ENCODE results near the gene ZNF436. TPM values are rescaled to one million over a fixed set of nuclear protein-coding genes. Genes with fewer than 3 reads are reported as not detected.
A peak's percentile ranks its signal among the peaks of the same experiment; 100 is the strongest.

The ZNF436 gene
- total and polyA plus RNA-seq, 2 of the 8 experiments (the other 6 are each of a cell fraction or from before 2014, with no cell fraction given): 0.65 to 1.8 TPM

DNA sequence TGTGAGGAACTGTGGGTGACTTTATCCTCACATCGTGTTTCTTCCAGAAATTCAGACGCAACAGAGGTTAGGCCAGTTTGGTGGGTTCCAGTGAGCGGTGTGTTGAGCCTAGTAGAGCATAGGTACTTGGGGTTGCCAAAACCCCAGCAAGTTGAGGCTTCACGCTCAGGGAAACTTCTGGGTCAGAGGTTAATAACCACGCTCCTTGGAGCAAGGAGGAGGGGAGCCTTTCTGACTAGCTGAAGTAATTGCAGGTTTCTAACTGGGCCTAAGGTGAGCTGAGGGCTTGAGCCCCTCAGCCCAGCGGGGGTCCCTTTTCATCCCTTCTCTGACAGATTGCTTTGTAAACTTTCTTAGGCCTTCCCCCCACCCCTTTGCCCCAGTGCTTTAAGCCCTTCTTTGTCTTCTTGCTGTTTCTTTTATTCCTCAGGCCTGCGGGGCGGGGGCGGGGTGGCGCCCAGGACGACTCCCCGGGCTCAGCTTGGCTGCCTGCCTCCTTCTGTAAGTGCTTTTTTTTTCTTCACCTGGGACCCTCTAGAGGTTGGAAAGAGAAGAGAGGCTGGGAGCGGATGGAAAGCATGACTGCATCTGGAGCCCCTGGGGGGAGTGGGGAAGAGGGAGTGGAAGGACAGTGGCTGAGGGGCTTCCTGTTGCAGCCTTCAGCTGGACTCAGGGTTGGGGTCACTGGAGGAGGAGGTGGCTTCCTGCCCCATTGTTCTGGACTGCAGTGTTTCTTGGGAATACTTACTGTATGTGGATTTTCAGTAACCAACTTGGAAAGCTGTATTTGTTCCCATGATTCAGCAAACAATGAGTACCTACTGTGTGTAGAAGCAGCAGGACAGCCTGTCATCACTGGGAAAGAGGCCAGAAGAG is 1.3 kb upstream of the ZNF436 start (continued):
- TF ChIP-seq, protein P1, sequence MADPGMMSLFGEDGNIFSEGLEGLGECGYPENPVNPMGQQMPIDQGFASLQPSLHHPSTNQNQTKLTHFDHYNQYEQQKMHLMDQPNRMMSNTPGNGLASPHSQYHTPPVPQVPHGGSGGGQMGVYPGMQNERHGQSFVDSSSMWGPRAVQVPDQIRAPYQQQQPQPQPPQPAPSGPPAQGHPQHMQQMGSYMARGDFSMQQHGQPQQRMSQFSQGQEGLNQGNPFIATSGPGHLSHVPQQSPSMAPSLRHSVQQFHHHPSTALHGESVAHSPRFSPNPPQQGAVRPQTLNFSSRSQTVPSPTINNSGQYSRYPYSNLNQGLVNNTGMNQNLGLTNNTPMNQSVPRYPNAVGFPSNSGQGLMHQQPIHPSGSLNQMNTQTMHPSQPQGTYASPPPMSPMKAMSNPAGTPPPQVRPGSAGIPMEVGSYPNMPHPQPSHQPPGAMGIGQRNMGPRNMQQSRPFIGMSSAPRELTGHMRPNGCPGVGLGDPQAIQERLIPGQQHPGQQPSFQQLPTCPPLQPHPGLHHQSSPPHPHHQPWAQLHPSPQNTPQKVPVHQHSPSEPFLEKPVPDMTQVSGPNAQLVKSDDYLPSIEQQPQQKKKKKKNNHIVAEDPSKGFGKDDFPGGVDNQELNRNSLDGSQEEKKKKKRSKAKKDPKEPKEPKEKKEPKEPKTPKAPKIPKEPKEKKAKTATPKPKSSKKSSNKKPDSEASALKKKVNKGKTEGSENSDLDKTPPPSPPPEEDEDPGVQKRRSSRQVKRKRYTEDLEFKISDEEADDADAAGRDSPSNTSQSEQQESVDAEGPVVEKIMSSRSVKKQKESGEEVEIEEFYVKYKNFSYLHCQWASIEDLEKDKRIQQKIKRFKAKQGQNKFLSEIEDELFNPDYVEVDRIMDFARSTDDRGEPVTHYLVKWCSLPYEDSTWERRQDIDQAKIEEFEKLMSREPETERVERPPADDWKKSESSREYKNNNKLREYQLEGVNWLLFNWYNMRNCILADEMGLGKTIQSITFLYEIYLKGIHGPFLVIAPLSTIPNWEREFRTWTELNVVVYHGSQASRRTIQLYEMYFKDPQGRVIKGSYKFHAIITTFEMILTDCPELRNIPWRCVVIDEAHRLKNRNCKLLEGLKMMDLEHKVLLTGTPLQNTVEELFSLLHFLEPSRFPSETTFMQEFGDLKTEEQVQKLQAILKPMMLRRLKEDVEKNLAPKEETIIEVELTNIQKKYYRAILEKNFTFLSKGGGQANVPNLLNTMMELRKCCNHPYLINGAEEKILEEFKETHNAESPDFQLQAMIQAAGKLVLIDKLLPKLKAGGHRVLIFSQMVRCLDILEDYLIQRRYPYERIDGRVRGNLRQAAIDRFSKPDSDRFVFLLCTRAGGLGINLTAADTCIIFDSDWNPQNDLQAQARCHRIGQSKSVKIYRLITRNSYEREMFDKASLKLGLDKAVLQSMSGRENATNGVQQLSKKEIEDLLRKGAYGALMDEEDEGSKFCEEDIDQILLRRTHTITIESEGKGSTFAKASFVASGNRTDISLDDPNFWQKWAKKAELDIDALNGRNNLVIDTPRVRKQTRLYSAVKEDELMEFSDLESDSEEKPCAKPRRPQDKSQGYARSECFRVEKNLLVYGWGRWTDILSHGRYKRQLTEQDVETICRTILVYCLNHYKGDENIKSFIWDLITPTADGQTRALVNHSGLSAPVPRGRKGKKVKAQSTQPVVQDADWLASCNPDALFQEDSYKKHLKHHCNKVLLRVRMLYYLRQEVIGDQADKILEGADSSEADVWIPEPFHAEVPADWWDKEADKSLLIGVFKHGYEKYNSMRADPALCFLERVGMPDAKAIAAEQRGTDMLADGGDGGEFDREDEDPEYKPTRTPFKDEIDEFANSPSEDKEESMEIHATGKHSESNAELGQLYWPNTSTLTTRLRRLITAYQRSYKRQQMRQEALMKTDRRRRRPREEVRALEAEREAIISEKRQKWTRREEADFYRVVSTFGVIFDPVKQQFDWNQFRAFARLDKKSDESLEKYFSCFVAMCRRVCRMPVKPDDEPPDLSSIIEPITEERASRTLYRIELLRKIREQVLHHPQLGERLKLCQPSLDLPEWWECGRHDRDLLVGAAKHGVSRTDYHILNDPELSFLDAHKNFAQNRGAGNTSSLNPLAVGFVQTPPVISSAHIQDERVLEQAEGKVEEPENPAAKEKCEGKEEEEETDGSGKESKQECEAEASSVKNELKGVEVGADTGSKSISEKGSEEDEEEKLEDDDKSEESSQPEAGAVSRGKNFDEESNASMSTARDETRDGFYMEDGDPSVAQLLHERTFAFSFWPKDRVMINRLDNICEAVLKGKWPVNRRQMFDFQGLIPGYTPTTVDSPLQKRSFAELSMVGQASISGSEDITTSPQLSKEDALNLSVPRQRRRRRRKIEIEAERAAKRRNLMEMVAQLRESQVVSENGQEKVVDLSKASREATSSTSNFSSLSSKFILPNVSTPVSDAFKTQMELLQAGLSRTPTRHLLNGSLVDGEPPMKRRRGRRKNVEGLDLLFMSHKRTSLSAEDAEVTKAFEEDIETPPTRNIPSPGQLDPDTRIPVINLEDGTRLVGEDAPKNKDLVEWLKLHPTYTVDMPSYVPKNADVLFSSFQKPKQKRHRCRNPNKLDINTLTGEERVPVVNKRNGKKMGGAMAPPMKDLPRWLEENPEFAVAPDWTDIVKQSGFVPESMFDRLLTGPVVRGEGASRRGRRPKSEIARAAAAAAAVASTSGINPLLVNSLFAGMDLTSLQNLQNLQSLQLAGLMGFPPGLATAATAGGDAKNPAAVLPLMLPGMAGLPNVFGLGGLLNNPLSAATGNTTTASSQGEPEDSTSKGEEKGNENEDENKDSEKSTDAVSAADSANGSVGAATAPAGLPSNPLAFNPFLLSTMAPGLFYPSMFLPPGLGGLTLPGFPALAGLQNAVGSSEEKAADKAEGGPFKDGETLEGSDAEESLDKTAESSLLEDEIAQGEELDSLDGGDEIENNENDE (IDR thresholded peaks at IDR 0.05; ENCODE audit: insufficient replicate concordance, low read length): peak; percentile 49
- no peak for TF ChIP-seq SIRT6 (IDR thresholded peaks at IDR 0.05; ENCODE audit: low read length)
- peak; percentile 55 for TF ChIP-seq RNF2 (IDR thresholded peaks at IDR 0.05; ENCODE audit: borderline replicate concordance, low read depth, low read length, missing control alignments, poor library complexity, severe bottlenecking)
- TF ChIP-seq KDM5A (IDR thresholded peaks at IDR 0.05; ENCODE audit: low read length): no peak
- peak in 1 of 2 experiments; percentile 81; a peak in 1 of 3 replicates for TF ChIP-seq EP300 (IDR thresholded peaks at IDR 0.05; ENCODE audit: borderline replicate concordance in 1 of 2, low read depth in 2 of 2, low read length in 2 of 2)
- no peak for TF ChIP-seq CHD1 (IDR thresholded peaks at IDR 0.05; ENCODE audit: low read depth, low read length)
- no peak for TF ChIP-seq PHF8 (conservative IDR thresholded peaks at IDR 0.05; ENCODE audit: low read depth, low read length)
